GM18507 (cell line): Measurements from ENCODE around the gene RPUSD3.

Experiments used
- DNase-seq: peaks from one replicate; pipeline ENCODE4 v3.0.0; 2011; ENCODE audit warnings: low read depth; ENCODE audit not compliant: insufficient read length; ENCODE audit errors: extremely low spot score
- FAIRE-seq: peaks from 2 replicates; lab custom pipeline; 2011; peaks lifted over from hg19 to GRCh38; lab: Jason Lieb, UNC

Gene RPUSD3

DNA sequence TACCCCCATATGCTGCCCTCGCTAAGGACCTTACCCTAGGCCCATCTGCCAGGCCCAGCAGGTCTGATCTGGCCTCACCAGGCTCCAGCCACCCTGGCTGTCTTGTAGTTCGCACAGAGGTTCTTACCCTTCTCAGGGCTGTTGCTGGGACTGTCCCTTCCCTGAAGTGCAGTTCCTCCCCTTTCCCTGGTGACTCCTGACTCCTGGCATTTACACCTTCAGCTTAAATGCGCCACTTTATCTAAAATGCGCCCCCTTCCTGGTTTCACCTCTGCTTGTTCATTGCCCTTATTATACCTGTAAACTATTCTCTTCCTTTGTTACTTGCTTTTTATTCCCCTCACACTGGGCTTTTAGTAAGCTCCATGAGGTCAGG is 34.6 kb downstream of the RPUSD3 start:
- FAIRE-seq (peak; percentile 51), DNase-seq (no peak)

DNA sequence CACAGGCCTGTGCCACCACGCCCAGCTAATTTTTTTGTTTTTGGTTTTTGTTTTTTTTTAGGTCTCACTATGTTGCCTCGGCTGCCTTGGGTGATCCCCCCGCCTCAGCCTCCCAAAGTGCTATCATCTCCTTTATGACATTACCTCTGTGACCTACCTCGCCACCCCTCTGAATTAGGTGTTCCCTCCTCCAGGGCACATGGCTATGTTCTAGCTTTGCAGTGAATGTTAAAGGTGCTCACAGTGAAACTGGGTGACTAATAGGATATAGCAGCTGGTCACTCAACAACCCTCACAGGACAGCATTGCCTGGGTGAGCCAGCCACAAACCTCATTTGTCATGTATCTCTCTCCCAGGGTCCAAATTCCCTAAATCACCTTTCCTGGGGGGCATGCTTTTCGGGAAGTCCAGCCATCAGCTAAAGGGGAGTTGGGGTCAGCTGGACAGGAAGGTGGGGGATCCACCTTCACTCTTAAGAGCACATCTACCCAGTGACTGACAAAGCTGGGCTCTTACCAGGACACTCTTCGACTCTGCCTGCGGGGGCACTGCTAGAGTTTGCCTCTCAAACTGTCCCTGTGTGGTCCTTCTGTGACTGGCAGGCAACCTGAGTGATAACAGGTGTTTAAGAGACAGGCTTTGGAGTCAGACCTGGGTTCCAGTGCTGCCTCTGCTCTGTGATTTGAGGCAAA is 35.3 kb downstream of the RPUSD3 start:
- DNase-seq, result no peak

DNA sequence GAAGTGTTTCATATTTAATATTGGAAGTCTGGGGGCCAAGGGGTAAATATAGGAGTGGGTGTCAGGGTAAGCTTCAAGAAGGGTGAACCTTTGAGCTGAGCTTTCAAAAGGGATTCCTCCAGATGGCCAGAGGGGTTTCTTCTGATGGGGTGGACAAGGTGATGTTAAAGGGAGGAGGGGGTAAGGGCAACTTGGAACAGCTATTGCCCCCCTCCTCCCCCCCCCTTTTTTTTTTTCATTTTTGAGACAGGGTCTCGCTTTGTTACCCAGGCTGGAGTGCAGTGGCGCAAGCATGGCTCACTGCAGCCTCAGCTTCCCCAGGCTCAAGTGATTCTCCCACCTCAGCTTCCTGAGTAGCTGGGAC is 35.8 kb downstream of the RPUSD3 start:
- DNase-seq, result no peak
- FAIRE-seq, result no peak

More for the DNA sequence above, 35.3 kb downstream of the RPUSD3 start:
- FAIRE-seq, result peak; percentile 21

DNA sequence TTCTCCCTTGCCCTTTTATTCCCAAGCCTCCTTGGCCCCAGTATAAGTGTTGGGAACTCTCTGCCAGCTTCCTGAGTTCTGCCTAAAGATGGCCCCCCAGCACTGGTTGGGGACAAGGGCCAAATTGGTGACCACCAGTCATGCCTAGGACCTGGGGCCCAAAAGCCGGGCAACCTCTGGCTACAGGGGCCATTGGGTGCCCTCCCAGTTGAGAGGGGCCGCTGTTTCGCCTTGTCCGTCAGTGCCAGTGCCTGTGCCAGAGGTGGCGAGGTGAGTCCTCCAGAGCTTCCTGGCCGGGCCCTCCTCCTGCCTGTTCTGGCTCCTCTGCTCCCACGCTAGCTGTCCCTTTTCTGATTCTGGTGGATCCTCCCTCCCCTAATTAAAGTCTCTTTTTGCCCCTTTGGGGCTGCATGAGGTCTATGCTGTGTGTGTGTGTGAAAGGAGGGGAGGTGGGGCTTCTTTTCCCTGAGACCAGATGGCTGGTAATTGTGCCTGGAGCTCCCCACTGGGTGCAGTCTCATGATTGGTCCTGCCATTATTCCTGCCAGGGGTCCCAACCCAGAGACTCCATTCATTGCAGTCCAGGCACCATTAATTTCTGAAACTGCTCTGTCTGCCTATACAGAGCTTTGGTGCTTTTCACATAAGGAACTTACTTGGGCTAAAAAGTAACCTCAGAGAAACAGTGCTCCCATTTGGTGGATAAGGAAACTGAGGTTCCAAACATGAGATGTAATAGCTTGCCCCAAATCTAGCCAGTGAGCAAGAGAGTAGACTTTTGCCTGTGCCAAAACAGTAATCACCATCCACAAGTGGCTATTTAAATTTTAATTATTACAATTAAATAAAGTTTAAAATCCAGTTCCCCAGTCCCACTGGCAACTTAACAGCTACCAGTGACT is 36.9 kb downstream of the RPUSD3 start:
- DNase-seq (no peak), FAIRE-seq (no peak)

DNA sequence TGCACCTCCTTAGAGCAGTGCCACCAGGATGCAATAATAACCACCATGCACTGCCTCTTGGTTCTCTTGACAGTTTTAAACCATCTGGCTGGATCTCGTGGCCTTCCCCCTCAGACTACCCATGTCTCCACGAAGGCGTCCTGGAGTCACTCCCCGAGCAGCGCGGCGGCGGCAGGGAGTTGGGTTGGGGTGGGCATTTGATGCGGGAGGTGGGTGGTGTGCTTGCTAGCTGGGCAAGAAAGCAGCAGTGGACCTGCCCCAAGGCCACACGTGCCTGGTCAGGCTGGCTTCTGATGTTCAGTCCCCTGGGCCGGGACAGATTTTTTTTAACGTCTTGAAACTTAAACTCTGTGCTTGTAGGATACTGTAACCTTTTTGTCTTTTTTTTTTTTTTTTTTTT is 37.7 kb downstream of the RPUSD3 start:
- no peak for FAIRE-seq
- no peak for DNase-seq

DNA sequence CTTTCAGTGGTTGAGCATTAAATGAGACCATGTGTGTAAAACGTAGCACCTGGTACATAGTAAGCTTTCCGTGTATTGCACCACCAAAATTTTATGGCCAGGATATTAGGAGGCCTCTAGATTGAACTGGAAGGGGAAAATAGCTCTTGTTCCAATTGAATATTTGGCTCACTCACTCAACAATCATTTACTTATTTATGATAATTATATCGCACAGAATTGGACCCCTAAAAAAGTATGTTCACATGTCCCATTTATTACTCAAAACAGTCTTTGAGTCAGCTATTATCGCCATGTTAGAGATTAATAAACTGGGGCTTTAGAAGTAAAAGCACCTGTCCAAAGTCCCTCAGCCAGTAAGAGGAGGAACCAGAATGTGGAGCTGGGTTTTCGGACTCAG is 38.8 kb downstream of the RPUSD3 start:
- no peak for DNase-seq
- no peak for FAIRE-seq

DNA sequence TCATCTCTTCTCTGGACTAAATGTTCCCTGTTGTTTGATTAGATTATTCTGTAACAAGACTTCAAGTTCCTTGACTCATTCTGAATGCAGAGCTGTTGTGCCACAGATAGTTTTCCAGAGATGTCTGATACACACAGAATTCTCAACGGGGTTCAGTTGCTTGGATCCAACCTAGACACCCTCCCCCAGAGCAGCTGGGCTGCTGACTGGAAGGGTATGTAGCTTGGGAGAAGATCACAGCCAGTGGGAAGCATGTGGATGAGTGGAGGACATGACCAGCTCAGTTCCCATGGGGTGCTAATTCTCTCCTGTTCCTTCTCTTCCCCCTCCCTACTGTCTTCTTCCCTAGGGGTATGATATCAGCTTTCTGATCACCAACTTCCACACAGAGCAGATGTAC is 40.3 kb downstream of the RPUSD3 start:
- no peak for DNase-seq
- no peak for FAIRE-seq

DNA sequence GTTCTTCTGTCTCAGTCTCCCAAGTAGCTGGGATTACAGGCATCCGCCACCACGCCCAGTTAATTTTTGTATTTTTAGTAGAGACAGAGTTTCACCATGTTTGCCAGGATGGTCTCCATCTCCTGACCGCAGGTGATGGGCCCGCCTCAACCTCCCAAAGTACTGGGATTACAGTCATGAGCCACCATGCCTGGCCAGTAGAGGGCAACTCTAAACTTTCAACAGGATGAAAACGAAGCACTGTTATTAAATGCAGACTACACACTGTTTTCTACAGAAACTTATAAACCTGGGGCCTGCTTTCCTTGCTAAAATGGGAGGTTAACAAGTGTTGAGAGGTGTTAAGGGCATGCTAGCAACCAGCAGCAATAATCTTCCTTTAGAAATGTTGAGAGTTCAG is 43.3 kb downstream of the RPUSD3 start:
- FAIRE-seq, result no peak

DNA sequence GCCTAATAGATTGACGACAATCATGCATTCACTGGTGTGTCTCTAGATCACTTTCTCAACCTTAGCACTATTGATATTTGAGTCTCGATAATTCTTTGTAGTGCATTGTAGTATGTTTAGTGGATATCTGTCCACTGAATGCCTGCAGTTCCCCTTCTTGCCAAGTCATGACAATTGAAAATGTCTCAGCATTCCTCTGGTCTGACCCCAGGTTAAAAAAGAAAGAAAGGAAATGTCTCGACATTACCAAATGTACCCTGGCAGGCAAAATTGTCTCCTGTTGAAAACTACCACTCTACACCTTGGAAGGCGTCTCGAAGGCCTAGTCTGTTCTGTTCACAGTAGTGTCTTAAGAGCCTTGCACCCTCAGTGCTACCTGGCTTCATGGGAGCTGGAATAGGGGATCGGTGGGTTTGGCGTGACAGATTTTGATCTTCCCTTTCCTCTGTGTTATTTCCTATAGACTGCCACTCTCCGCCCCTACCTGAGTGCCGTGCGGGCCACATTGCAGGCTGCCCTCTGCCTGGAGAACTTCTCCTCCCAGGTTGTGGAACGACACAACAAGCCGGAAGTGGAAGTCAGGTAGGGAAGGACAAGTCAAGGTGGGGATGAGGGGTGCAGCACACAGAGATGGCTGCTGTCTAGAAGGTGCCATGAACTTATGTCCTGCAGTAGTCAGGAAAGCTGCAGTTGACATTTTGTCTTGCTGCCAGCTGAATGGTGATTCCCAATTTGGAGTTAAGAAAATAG is 46.4 kb downstream of the RPUSD3 start:
- FAIRE-seq, result no peak
- no peak for DNase-seq

More for the DNA sequence above, 43.3 kb downstream of the RPUSD3 start:
- DNase-seq, result no peak

DNA sequence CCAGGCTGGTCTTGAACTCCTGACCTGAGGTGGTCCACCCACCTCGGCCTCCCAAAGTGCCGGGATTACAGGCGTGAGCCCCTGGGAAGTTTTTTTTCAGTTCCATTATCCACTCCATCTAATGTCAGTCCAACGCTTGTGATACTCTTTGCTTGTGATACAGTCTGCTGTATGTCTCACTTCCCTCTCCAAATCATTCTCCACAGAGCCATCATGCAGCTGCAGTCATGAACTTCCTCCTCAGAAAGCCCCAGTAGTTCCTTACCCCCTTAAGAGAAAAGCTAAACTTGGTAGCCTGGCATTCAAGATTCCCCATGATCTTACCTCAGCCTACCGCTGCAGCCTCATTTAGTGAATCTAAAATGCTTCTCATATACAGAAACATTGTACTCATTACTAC is 48.6 kb downstream of the RPUSD3 start:
- FAIRE-seq (no peak), DNase-seq (no peak)

DNA sequence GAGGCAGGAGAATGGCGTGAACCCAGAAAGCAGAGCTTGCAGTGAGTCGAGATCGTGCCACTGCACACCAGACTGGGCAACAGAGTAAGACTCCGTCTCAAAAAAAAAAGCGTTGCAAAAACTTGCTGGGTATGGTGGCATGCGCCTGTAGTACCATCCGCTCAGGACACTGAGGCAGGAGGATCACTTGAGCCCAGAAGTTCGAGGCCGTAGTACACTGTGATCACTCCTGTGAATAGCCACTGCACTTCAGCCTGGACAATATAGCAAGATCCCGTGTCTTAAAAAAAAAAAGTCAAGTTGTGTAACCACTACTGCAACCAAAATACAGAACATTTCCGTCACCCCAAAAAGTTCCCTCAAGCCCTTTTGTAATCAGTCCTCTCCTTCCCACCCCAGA is 49.4 kb downstream of the RPUSD3 start:
- no peak for FAIRE-seq
- no peak for DNase-seq

DNA sequence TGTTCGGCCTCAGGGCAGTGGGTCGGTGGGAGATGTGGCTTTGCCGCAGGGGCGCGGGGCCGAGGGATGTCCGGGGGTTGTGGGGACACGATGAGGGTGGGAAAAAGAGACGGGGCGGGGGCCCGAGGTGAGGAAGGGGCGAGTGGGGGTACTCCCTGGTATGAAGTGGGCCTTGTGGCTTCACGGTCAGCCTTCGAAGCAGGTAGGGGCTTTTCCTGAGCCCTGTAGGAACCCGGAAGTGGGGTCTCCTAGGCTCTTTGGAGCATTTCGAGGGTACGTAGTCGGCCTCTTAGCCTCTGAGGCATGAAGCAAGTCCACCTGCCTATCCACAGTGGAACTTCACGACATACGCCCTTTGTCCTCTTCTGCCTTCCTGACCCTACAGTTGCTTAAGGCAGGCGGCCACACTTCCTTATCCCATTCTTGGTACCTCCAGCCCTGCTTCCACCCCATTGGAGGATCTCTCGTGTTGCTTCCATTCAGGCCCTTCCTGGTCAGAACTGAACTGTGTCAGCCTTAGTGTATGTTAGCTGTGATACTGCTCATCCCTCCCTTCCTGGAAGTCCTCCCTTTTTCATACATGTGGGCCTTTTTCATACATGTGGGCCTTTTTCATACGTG is 50.5 kb downstream of the RPUSD3 start:
- no peak for FAIRE-seq

DNA sequence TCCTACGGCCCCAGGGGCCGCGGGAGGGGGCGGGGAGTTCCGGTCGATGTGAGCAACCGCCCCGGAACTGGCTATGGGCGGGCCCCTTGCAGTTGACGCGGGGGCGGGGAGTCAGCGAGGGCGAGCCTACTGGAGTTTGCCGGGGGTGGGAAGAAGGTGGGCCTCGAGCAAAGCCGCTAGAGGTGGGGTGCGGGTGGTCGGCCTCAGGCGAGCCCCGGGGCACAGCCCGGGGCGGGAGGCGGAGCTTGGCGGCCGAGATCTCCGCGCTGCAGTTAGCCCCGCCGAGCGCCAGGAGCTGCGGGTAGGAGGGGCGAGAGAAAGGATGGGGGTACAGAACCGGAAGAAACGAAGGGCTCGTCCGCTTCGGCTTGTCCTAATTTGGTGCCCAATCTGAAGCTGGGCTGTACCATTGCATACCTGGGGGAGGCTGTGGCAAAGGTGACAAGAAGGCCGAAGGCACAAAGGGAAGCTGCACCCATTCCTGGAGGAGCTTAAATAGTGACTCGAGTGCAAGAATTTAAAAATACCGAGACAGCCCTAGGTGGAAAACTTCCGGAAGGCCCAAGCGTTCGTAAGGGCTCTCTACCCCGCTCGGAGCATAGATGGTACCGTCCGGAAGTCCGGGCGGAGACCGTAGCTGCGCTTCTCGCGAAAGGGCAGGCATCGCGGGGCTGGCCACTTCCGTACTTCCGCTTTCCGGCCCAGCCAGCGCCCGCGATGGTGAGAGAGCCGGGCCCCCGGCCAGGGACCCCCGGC is 51.2 kb downstream of the RPUSD3 start, which contains the start of the genes ARPC4 and TADA3:
ARPC4 (plus strand) TSS at position 678 of the 756 bp plus-strand sequence; CDS start at position 718, 40 bp downstream.
TADA3 (minus strand) TSS at position 69 of the 756 bp plus-strand sequence. CDS start 1,007 bp downstream, outside the sequence.
- FAIRE-seq, result peak; percentile 92

More for the DNA sequence above, 50.5 kb downstream of the RPUSD3 start:
- no peak for DNase-seq

DNA sequence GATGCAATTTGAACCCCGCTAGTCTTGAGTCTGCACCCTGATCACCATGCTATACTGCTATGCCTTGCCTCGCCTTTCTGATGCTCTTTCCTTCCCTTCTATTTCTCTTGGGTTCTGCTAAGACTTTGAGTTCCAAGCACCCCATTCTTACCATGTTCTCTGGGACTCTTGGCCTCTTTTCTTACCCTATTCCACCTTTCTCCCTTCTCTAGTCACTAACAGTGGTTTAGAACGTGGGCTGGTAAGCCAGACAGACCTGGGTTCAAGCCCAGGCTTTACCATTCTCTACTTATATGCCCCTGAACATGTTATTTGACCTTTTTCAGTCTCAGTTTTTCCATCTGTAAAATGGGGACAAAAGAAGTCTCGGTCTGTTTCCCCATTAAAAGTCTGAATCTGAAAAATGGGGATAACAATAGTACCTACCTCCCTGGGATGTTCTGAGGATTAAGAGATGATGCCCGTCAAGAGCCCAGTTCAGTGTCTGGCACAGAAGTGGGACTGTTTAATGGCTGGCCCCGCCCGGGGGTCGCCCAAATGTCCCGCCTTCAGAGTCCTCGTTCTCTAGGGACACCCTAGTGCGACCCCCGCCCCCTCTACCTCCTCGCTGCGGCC is 51.9 kb downstream of the RPUSD3 start:
- FAIRE-seq, result no peak

More for the DNA sequence above, 51.2 kb downstream of the RPUSD3 start, which contains the start of the genes ARPC4 and TADA3:
- DNase-seq, result peak; percentile 77

DNA sequence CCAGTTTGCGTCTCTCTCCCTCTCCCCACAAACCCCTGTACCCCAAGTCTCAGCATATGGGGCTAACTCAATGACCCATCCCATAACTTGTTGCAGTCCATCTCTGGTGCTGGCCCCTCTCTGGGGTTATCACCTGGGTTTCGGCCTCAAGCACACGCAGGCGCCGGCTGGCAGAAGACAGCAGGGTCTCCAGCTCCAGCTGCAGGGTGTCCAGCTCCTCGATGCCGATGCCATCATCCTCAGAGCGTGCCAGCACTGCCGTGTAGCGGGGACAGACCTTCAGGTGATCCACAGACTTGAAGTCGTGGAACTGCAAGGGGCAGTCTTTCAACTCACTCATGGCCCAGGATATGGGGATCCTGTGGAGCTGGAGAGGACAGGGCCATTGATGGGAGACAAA is 52.7 kb downstream of the RPUSD3 start:
- no peak for DNase-seq
- FAIRE-seq, result no peak

More for the DNA sequence above, 51.9 kb downstream of the RPUSD3 start:
- DNase-seq, result no peak
